ENCODE data around the gene THAP8.

THAP8 gene

GRCh38 chr19:35992907-35993765, 60.9 kb downstream of the THAP8 start:
- DNase-seq, result no peak

GRCh38 chr19:35991731-35992450, 62.2 kb downstream of the THAP8 start:
- peak; percentile 18 for DNase-seq

GRCh38 chr19:35990771-35991730, 63.0 kb downstream of the THAP8 start:
- no peak for DNase-seq

- no peak for DNase-seq
Measured at GRCh38 chr19:35990156-35990555, 63.9 kb downstream of the THAP8 start.

- DNase-seq, result no peak
Measured at GRCh38 chr19:35988824-35989223, 65.3 kb downstream of the THAP8 start.

GRCh38 chr19:35987571-35987896, 66.6 kb downstream of the THAP8 start:
- DNase-seq, result peak; percentile 36

- DNase-seq, result peak; percentile 52
Measured at GRCh38 chr19:35986664-35987570, 67.2 kb downstream of the THAP8 start.

GRCh38 chr19:35986111-35986510, 68.0 kb downstream of the THAP8 start:
- DNase-seq, result no peak
